ENCODE measurements around the gene FBXW9. TPM values are rescaled to one million over a fixed set of nuclear protein-coding genes. Genes with fewer than 3 reads are reported as not detected.

Gene FBXW9
- total and polyA plus RNA-seq, 2 of the 8 experiments (the other 6 are each of a cell fraction or from before 2014, with no cell fraction given) = 10.8 to 30.1 TPM

DNA sequence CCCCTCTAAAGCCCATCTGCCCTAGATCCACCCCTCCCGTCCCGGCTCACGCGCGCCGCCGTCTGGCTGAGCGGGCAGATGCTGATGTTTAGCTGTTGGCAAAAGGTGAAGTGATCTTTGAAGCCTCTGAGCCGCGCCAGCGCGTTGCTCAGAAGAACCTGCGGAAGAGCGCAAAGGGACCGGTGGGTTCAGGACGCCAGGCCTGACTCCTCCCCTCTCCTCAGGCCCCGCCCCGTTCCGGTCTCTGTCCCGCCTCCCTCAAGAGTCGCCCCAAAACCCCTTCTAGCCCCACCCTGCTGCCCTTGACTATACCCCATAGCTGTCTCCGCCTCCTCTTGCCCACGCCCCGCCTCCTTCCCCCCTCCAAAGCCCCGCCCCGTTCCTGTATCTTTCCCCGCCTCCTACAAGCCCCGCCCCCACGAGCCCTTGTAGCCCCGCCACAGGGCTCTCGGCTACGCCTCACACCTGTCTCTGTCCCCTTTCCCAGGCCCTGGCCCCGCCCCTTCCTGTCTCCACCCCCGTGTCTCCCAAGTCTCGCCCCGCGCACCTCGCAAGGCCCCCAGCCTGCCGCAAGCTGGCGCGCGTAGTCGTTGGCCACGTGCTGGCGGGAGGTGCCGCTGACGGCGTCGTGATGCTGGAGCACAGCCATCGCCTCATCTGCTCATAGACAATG lies 39.4 kb downstream of the FBXW9 start:
- Histone ChIP-seq H3K79me1 (ENCODE audit: low read depth, low read length) (no peaks in the 10 kb centered on the region), H4K20me1 (replicated peaks in 1 of 2; ENCODE audit: control insufficient read depth in 1 of 2, insufficient read depth in 2 of 2, low read length in 2 of 2) (peaks cover 0 to 3% of the 10 kb centered on the region in 2 experiments), H3K14ac (ENCODE audit: insufficient read length) (no peak overlapping the region), H4K8ac (ENCODE audit: extremely low read depth, insufficient read depth, low read length) (peak overlapping the region; percentile 80), H2AK5ac (ENCODE audit: low read depth, low read length) (no peak overlapping the region; the same call in 1 of the 2 replicates), H3K4ac (replicated peaks; ENCODE audit: insufficient read length, low read depth, low read length) (no peak overlapping the region), H3K18ac (ENCODE audit: extremely low read depth, low read length) (no peak overlapping the region; the same call in 1 of the 2 replicates), H3K23ac (ENCODE audit: insufficient read length) (no peak overlapping the region), H2AFZ (ENCODE audit: low read length) (peak overlapping the region; percentile 71; the same call in 1 of the 2 replicates), H3K56ac (replicated peaks; ENCODE audit: insufficient read length, low read depth, low read length) (no peak overlapping the region), H2BK20ac (ENCODE audit: low read length) (no peak overlapping the region), H3K27ac (ENCODE audit: low read depth, low read length) (no peak overlapping the region; the same call in 1 of the 2 replicates), H2BK5ac (ENCODE audit: low read depth, low read length) (no peak overlapping the region), H3K4me2 (ENCODE audit: insufficient read depth in 1 of 2, low read depth in 2 of 2, low read length in 2 of 2) (peak overlapping the region; percentile 12 to 53; a peak in 3 of 4 replicates), H3K23me2 (ENCODE audit: low read depth, low read length) (no peaks in the 10 kb centered on the region), H3K27me3 (replicated peaks in 1 of 4; ENCODE audit: control insufficient read depth in 3 of 4, extremely low read depth in 1 of 4, insufficient read depth in 3 of 4, low read length in 3 of 4) (no peaks in the 10 kb centered on the region), H3K9ac (replicated peaks in 1 of 4; ENCODE audit: extremely low read depth in 1 of 4, low read depth in 3 of 4, low read length in 3 of 4) (no peak overlapping the region), H3K4me1 (replicated peaks in 1 of 4; ENCODE audit: control insufficient read depth in 3 of 4, insufficient read depth in 4 of 4, low read length in 3 of 4) (peaks cover 0 to 6% (median 3%) of the 10 kb centered on the region in 4 experiments; a peak in 5 of 7 replicates), H2BK120ac (replicated peaks; ENCODE audit: low read depth, low read length) (no peak overlapping the region), H4K91ac (replicated peaks; ENCODE audit: insufficient read length, low read length) (no peak overlapping the region), H3K36me3 (ENCODE audit: control insufficient read depth in 2 of 4, insufficient read depth in 4 of 4, low read length in 3 of 4) (peaks cover 5 to 28% (median 13%) of the 10 kb centered on the region in 4 experiments), H3K4me3 (ENCODE audit: extremely low read depth in 1 of 4, insufficient read depth in 2 of 4, low read depth in 3 of 4, low read length in 4 of 4) (peak overlapping the region in 1 of 4 experiments; percentile 20; a peak in 3 of 8 replicates), H3K79me2 (ENCODE audit: control insufficient read depth in 1 of 2, insufficient read depth in 2 of 2, low read length in 2 of 2) (no peaks in the 10 kb centered on the region), H2BK12ac (ENCODE audit: low read depth, low read length) (no peak overlapping the region), H2BK15ac (ENCODE audit: low read length) (no peak overlapping the region), H3K9me3 (ENCODE audit: insufficient read depth in 2 of 2, low read depth in 1 of 2, low read length in 1 of 2) (no peaks in the 10 kb centered on the region), H4K5ac (ENCODE audit: insufficient read length, low read depth, low read length) (no peak overlapping the region)
- peak; percentile 91 to 95 for DNase-seq (ENCODE audit: low read depth in 1 of 2, low spot score in 2 of 2)
- ChIA-PET POLR2A (ENCODE audit: partially characterized antibody) (interaction anchor here (0.6 to 2.0 kb wide), 6 partner anchors 10 to 66 kb away, joined by 3 to 7 read pairs (median 4); partner anchors contain the start of genes ZNF490 and ZNF791), CTCF (ENCODE audit: partially characterized antibody) (interaction anchor here (0.6 to 2.2 kb wide), 14 partner anchors 8 to 317 kb away, joined by 3 to 11 read pairs (median 4); partner anchors contain the start of genes MAN2B1 and WDR83)
- WGBS, 2 experiments (ENCODE audit: extremely low coverage in 1 of 2, insufficient coverage in 1 of 2, insufficient read length in 1 of 2, insufficient replicate concordance in 2 of 2, low coverage in 1 of 2, low lambda C conversion rate in 2 of 2, missing lambda C conversion rate in 1 of 2) = 63% methylated on average over 26 of the region's 50 CpGs; no CpG with 5 or more reads in 1 of the 2 experiments
- peak; percentile 78 for FAIRE-seq
- TF ChIP-seq ASH2L (IDR thresholded peaks at IDR 0.05; ENCODE audit: low read length) (no peak), KDM1A (IDR thresholded peaks at IDR 0.05; ENCODE audit: borderline replicate concordance, low read length) (no peak), RNF2 (IDR thresholded peaks at IDR 0.05; ENCODE audit: borderline replicate concordance, low read depth, low read length, missing control alignments, poor library complexity, severe bottlenecking) (no peak), TAF1 (IDR thresholded peaks at IDR 0.05; ENCODE audit: low read depth, low read length) (no peak), BACH1 (IDR thresholded peaks at IDR 0.05; ENCODE audit: low read length) (no peak), EGR1 (IDR thresholded peaks at IDR 0.05; ENCODE audit: borderline replicate concordance, low read depth, low read length) (no peak), CEBPB (IDR thresholded peaks at IDR 0.05; ENCODE audit: low read depth, low read length) (no peak), EP300 (IDR thresholded peaks at IDR 0.05; ENCODE audit: borderline replicate concordance in 1 of 2, low read depth in 2 of 2, low read length in 2 of 2) (no peak)
- TF ChIP-seq, protein P1, sequence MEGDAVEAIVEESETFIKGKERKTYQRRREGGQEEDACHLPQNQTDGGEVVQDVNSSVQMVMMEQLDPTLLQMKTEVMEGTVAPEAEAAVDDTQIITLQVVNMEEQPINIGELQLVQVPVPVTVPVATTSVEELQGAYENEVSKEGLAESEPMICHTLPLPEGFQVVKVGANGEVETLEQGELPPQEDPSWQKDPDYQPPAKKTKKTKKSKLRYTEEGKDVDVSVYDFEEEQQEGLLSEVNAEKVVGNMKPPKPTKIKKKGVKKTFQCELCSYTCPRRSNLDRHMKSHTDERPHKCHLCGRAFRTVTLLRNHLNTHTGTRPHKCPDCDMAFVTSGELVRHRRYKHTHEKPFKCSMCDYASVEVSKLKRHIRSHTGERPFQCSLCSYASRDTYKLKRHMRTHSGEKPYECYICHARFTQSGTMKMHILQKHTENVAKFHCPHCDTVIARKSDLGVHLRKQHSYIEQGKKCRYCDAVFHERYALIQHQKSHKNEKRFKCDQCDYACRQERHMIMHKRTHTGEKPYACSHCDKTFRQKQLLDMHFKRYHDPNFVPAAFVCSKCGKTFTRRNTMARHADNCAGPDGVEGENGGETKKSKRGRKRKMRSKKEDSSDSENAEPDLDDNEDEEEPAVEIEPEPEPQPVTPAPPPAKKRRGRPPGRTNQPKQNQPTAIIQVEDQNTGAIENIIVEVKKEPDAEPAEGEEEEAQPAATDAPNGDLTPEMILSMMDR (IDR thresholded peaks at IDR 0.05; ENCODE audit: control extremely low read depth in 1 of 3, insufficient read depth in 1 of 3, low read depth in 1 of 3, low read length in 3 of 3) = peak; percentile 49 to 67 (median 54)

All from H1 (cell line).